ENCODE data around the gene NSD2. TPM values are rescaled to one million over a fixed set of nuclear protein-coding genes. Genes with fewer than 3 reads are reported as not detected.

The NSD2 gene
- total RNA-seq, 1 donor from 2014 or later = 66.4 TPM

GRCh38 chr4:1983053-1983845 lies 112.1 kb downstream of the NSD2 start:
- H3K36me3 Mint-ChIP-seq (ENCODE audit: unreplicated experiment) = peaks cover 40% of the 10 kb centered on the region
- TF ChIP-seq CTCF (IDR thresholded peaks at IDR 0.05) = no peak
- H3K27me3 Mint-ChIP-seq (ENCODE audit: unreplicated experiment) = no peaks in the 10 kb centered on the region
- peaks cover 11% of the 10 kb centered on the region for H3K4me1 Mint-ChIP-seq (ENCODE audit: unreplicated experiment)
- peak; percentile 82 for DNase-seq (ENCODE audit: extremely low spot score, unreplicated experiment)
- H3K4me3 Mint-ChIP-seq (ENCODE audit: unreplicated experiment) = no peak overlapping the region
- H3K9me3 Mint-ChIP-seq (ENCODE audit: unreplicated experiment) = no peaks in the 10 kb centered on the region
- no peak overlapping the region for H3K27ac Mint-ChIP-seq (ENCODE audit: unreplicated experiment)

DNA sequence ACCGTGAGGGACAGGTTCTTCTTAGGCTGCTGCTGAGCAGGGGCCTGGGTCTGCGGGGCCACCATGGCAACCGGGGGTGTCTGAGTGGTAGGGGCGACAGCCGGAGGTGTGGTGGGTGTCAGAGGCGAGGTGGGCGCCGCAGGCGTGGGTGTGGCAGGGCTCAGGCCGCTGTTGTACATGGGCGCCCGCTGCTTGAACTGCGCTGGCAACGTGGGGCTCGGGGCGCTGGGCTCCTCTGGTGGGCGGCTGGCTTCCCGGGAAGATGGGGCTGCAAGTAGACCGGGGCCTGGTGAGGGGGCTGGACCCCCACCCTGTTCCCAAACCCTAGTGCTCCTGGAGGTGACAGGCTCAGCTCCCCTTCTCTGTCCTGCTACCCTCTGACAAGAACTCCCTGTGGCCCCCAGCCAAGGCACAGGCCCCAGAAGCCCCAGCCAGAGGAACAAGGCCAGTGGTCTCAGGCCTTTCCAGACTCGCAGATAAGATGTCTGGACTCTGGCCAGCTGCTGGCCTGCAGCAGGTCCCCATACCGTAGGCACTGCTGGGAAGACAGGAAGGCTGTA lies 112.7 kb downstream of the NSD2 start:
- H3K36me3 Mint-ChIP-seq (ENCODE audit: unreplicated experiment) = peaks cover 38% of the 10 kb centered on the region
- TF ChIP-seq CTCF (IDR thresholded peaks at IDR 0.05) = no peak
- H3K27me3 Mint-ChIP-seq (ENCODE audit: unreplicated experiment) = no peaks in the 10 kb centered on the region
- H3K9me3 Mint-ChIP-seq (ENCODE audit: unreplicated experiment) = no peaks in the 10 kb centered on the region
- no peak overlapping the region for H3K27ac Mint-ChIP-seq (ENCODE audit: unreplicated experiment)
- H3K4me1 Mint-ChIP-seq (ENCODE audit: unreplicated experiment) = peaks cover 11% of the 10 kb centered on the region
- DNase-seq (ENCODE audit: extremely low spot score, unreplicated experiment) = peak; percentile 81
- H3K4me3 Mint-ChIP-seq (ENCODE audit: unreplicated experiment) = no peak overlapping the region

DNA sequence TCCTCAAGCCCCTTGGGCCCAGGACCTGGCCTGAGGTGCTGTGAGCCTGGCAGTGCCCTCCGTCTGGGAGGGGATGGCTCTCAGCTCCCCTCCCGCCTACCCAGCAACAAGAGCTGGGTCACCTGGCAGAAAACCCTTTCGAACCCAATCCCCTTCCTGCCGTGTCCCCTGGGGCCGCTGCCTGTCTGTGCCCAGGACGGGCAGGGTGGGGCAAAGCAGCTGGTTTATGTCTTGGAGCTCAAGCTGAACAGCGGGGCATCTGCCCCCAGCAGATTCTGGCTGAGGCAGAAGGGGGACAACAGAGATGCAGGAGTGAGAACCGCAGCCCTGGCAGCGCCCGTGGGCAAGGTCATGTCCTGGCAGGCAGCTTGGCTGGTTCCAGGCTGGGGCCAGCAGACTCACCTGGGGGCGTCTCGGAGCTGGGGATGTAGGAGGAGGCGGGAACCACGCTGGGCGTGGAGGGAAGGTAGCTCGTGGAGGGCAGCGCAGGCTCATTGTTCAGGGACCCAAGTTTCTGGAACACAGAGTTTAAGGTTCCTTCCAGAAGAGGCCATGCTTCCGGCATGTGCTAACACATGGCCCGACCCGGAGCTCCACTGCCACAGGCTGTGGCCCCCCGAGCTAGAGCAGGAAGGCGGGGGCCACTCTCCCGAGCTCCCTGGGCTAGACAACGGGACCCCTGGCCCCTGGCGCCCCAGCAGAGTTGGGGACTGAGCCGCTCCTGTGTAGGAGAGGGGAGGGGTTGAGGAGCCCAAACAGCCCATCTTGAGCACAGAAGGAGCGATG lies 113.4 kb downstream of the NSD2 start:
- H3K9me3 Mint-ChIP-seq (ENCODE audit: unreplicated experiment) = no peaks in the 10 kb centered on the region
- peaks cover 32% of the 10 kb centered on the region for H3K36me3 Mint-ChIP-seq (ENCODE audit: unreplicated experiment)
- peaks cover 11% of the 10 kb centered on the region for H3K4me1 Mint-ChIP-seq (ENCODE audit: unreplicated experiment)
- H3K27me3 Mint-ChIP-seq (ENCODE audit: unreplicated experiment) = no peaks in the 10 kb centered on the region
- no peak for TF ChIP-seq CTCF (IDR thresholded peaks at IDR 0.05)
- DNase-seq (ENCODE audit: extremely low spot score, unreplicated experiment) = peak; percentile 83
- H3K4me3 Mint-ChIP-seq (ENCODE audit: unreplicated experiment) = no peak overlapping the region
- H3K27ac Mint-ChIP-seq (ENCODE audit: unreplicated experiment) = no peak overlapping the region

DNA sequence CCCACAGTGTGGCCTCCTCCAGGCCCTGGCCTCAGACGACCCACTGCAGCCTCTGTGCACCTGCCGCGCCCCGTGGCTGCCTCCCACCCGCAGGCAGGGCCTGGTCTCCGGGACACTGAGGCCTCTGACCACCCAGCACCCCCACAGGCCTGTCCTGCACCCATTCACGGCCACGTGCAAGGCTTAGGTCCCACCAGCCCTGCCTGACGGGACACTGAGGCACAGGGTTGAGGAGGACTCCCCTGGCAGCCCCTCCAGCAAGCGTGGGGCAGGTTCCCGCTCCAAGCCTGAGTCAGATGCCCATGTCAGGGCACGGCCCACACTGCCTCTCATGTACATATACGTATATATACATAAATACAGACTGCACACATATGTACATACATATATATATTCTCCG lies 114.1 kb downstream of the NSD2 start:
- Mint-ChIP-seq H3K27ac (ENCODE audit: unreplicated experiment) (no peak overlapping the region), H3K9me3 (ENCODE audit: unreplicated experiment) (no peaks in the 10 kb centered on the region), H3K27me3 (ENCODE audit: unreplicated experiment) (no peaks in the 10 kb centered on the region), H3K36me3 (ENCODE audit: unreplicated experiment) (peaks cover 29% of the 10 kb centered on the region), H3K4me1 (ENCODE audit: unreplicated experiment) (peaks cover 11% of the 10 kb centered on the region), H3K4me3 (ENCODE audit: unreplicated experiment) (no peak overlapping the region)
- no peak for TF ChIP-seq CTCF (IDR thresholded peaks at IDR 0.05)
- DNase-seq (ENCODE audit: extremely low spot score, unreplicated experiment) = peak; percentile 82
